A673 (cell line): ENCODE data around the gene CD83. TPM values are rescaled to one million over a fixed set of nuclear protein-coding genes. Genes with fewer than 3 reads are reported as not detected.
"Not testable (repeated sequence)": the region's sequence is repeated elsewhere in the genome, so short reads cannot be mapped to it uniquely, and the experiment has no call there.

Experiments used
- BruUV-seq: library from RNA; stranded (reverse); fragments of 400-500 nt; replicated peaks from 2 replicates; lab custom pipeline; 2021; lab: Mats Ljungman, UMichigan
- CTCF ChIA-PET: fragments of 300-600 bp; sonication (Branson Sonifier 250); formaldehyde crosslinking; loops from one replicate; lab custom pipeline; 2022; ENCODE audit warnings: antibody characterized with exemption; lab: Charles Lee
- POLR2A ChIA-PET: fragments of 300-600 bp; sonication (Branson Sonifier 250); formaldehyde crosslinking; loops from one replicate; lab custom pipeline; 2022; ENCODE audit warnings: antibody characterized with exemption; ENCODE audit not compliant: low non-redundant PET; lab: Charles Lee
- DNase-seq: peaks from one replicate; pipeline ENCODE4 v3.0.0-alpha.2; 2015; ENCODE audit warnings: low spot score
- H3K27ac ChIP-seq: fragments of 200-600 bp; sonication (generic); 2 replicates; pipeline ENCODE4 v1.5.1; 2016; ENCODE audit warnings: mixed run types, low read depth, mild to moderate bottlenecking, mixed read lengths, antibody characterized with exemption, low read length; ENCODE audit not compliant: poor library complexity, severe bottlenecking
- H3K27me3 ChIP-seq: fragments of 200-600 bp; sonication (generic); replicated peaks from 2 replicates; pipeline ENCODE4 v1.6.1; 2017; ENCODE audit warnings: mixed run types, low read depth, mild to moderate bottlenecking, mixed read lengths, antibody characterized with exemption, low read length; ENCODE audit not compliant: insufficient read depth, poor library complexity
- H3K36me3 ChIP-seq: fragments of 200-600 bp; sonication (generic); 2 replicates; pipeline ENCODE4 v1.6.1; 2016; ENCODE audit warnings: mixed run types, mild to moderate bottlenecking, mixed read lengths, antibody characterized with exemption, low read length; ENCODE audit not compliant: insufficient read depth, poor library complexity, severe bottlenecking
- H3K4me1 ChIP-seq: fragments of 200-600 bp; sonication (generic); 2 replicates; pipeline ENCODE4 v1.6.1; 2017; ENCODE audit warnings: mixed run types, mild to moderate bottlenecking, mixed read lengths, antibody characterized with exemption, low read length; ENCODE audit not compliant: insufficient read depth, poor library complexity, severe bottlenecking
- H3K4me3 ChIP-seq: fragments of 200-600 bp; sonication (generic); 2 replicates; pipeline ENCODE4 v1.5.1; 2016; ENCODE audit warnings: low read depth, mixed run types, mild to moderate bottlenecking, mixed read lengths, low read length; ENCODE audit not compliant: poor library complexity, severe bottlenecking
- H3K9me3 ChIP-seq: fragments of 200-600 bp; sonication (generic); 2 replicates; pipeline ENCODE4 v1.6.1; 2016; ENCODE audit warnings: mixed run types, low read depth, mild to moderate bottlenecking, mixed read lengths, antibody characterized with exemption, low read length; ENCODE audit not compliant: poor library complexity, severe bottlenecking
- EZH2 ChIP-seq: fragments of 200-600 bp; sonication (generic); IDR thresholded peaks from 2 replicates; pipeline ENCODE4 v1.6.1; 2017; ENCODE audit warnings: borderline replicate concordance, low read depth, mild to moderate bottlenecking, mixed read lengths, antibody characterized with exemption, low read length; ENCODE audit not compliant: poor library complexity, severe bottlenecking
- intact Hi-C: fragments of 100-400 bp; cut with micrococcal nuclease; formaldehyde crosslinking; loops from one replicate; pipeline ENCODE4 v1.10.0; 2022; ENCODE audit not compliant: unreplicated experiment
- total RNA-seq: library from RNA; stranded (reverse); gene quantifications from 2 replicates; pipeline ENCODE4 v1.2.3, GENCODE V29; 2021
- TF ChIP-seq, protein P1 (sequence below): fragments of 300-800, 200-600 bp; sonication (generic); conservative IDR thresholded peaks from 2 replicates; pipeline ENCODE4 v1.5.1; 2017; ENCODE audit warnings: low read depth, mild to moderate bottlenecking, antibody characterized with exemption, low read length, moderate library complexity, mixed read lengths

The CD83 gene
- total RNA-seq, 1 experiment from 2014 or later, result 14.4 TPM

DNA sequence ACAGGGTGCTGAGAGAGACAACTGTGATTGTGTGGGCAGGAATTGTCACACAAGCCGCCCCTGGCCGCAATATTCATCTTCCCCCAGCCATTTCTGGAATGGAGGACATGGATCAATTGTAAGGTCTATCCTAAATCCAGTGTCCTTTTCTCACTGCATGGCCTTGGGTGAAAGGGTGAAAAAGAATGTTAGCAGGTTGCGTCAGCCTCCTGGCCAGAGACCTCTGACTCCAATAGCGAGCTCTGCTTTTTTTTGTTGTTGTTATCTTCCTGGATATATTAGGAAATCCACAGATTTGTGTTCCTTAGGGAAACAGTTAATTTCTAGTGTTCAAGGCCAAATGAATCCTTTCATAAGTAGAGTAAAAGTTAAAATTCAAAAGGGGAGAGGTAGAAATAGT is 47.1 kb upstream of the CD83 start:
- POLR2A ChIA-PET, result no interaction called here

DNA sequence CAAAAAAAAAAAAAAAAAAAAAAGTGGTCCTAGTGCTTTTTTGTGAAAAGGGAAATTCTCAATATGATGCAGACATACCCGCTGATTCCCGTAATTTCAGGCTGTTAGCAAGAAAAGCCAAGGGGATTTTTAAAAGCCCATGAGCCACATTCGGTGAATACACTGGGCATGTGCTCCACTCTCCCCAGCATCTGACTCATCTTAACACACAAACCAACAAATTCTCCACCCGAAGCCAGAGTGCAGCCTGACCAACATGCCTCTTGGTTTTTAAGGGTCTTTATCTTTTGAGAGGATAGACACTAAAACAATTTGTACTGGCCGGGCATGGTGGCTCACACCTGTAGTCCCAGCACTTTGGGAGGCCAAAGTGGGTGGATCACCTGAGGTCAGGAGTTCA is 45.5 kb upstream of the CD83 start:
- no peak for TF ChIP-seq EZH2
- TF ChIP-seq, protein P1, sequence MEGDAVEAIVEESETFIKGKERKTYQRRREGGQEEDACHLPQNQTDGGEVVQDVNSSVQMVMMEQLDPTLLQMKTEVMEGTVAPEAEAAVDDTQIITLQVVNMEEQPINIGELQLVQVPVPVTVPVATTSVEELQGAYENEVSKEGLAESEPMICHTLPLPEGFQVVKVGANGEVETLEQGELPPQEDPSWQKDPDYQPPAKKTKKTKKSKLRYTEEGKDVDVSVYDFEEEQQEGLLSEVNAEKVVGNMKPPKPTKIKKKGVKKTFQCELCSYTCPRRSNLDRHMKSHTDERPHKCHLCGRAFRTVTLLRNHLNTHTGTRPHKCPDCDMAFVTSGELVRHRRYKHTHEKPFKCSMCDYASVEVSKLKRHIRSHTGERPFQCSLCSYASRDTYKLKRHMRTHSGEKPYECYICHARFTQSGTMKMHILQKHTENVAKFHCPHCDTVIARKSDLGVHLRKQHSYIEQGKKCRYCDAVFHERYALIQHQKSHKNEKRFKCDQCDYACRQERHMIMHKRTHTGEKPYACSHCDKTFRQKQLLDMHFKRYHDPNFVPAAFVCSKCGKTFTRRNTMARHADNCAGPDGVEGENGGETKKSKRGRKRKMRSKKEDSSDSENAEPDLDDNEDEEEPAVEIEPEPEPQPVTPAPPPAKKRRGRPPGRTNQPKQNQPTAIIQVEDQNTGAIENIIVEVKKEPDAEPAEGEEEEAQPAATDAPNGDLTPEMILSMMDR, result no peak
- no peak overlapping the region for H3K27ac ChIP-seq
- no peaks in the 10 kb centered on the region for H3K9me3 ChIP-seq
- CTCF ChIA-PET, result no interaction called here
- peaks cover 18% of the 10 kb centered on the region for H3K4me1 ChIP-seq
- intact Hi-C loops, result no loop called here
- no peak for DNase-seq
- H3K27me3 ChIP-seq, result no peaks in the 10 kb centered on the region
- POLR2A ChIA-PET, result no interaction called here
- no TSS peak for BruUV-seq
- no peaks in the 10 kb centered on the region for H3K36me3 ChIP-seq
- H3K4me3 ChIP-seq, result no peak overlapping the region

More for the DNA sequence above, 47.1 kb upstream of the CD83 start:
- TF ChIP-seq, protein P1, result no peak
- no peak for TF ChIP-seq EZH2
- DNase-seq, result no peak
- H3K27me3 ChIP-seq, result no peaks in the 10 kb centered on the region
- peaks cover 13% of the 10 kb centered on the region for H3K4me1 ChIP-seq
- H3K27ac ChIP-seq, result no peak overlapping the region
- intact Hi-C loops, result no loop called here
- no TSS peak for BruUV-seq
- no peak overlapping the region for H3K4me3 ChIP-seq
- H3K9me3 ChIP-seq, result no peaks in the 10 kb centered on the region
- CTCF ChIA-PET, result no interaction called here
- no peaks in the 10 kb centered on the region for H3K36me3 ChIP-seq

DNA sequence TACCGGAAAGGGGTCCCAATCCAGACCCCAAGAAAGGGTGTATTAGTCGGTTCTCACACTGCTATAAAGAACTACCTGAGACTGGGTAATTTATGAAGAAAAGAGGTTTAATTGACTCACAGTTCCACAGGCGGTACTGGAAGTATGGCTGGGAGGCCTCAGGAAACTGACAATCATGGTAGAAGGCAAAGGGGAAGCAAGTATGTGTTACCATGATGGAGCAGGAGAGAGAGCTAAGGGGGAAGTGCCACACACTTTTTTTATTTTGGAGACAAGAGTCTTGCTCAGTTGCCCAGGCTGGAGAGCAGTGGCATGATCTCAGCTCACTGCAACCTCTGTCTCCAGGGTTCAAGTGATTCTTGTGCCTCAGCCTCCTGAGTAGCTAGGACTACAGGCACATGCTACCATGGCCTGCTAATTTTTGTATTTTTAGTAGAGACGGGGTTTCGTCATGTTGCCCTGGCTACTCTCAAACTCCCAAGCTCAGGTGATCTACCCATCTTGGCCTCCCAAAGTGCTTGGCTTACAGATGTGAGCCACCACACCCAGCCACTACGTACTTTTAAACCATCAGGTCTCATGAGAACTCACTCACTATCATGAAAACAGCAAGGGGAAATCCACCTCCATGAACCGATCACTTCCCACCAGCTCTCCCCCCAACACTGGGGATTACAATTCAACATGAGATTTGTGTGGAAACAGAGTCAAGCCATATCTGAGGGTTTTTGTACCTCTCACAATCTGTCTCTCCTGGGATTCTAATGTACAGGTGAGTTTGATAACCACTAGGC is 43.8 kb upstream of the CD83 start:
- peaks cover 18% of the 10 kb centered on the region for H3K4me1 ChIP-seq
- H3K27me3 ChIP-seq, intact Hi-C loops, POLR2A ChIA-PET, H3K36me3 ChIP-seq, DNase-seq, BruUV-seq, H3K27ac ChIP-seq, H3K9me3 ChIP-seq, H3K4me3 ChIP-seq, CTCF ChIA-PET: not testable (repeated sequence)
